EL (cell line): ENCODE measurements around the gene OR1I1.
A peak's percentile ranks its signal among the peaks of the same experiment; 100 is the strongest.

ENCODE experiments used
- DNase-seq: peaks from one replicate; pipeline ENCODE4 v3.0.0-alpha.2; 2016

OR1I1 gene

DNA sequence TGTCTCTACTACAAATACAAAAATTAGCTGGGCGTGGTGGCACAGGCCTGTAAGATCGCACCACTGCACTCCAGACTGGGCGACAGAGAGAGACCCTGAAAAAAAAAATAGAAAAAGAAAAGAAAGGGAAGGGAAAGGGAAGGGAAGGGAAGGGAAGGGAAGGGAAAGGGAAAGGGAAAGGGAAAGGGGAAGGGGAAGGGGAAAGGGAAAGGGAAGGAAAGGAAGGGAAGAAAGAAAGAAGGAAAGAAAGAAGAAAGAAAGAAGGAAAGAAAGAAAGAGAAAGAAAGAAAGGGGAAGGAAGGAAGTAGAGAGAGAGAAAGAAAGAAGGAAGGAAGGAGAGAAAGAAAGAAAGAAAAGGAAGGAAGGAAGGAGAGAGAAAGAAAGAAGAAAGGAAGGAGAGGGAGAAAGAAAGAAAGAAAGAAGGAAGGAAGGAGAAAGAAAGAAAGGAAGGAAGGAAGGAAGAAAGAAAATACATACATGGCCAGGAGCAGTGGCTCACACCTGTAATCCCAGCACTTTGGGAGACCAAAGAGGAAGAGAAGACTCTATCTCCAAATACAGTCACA is 17.1 kb downstream of the OR1I1 start:
- DNase-seq: no peak

DNA sequence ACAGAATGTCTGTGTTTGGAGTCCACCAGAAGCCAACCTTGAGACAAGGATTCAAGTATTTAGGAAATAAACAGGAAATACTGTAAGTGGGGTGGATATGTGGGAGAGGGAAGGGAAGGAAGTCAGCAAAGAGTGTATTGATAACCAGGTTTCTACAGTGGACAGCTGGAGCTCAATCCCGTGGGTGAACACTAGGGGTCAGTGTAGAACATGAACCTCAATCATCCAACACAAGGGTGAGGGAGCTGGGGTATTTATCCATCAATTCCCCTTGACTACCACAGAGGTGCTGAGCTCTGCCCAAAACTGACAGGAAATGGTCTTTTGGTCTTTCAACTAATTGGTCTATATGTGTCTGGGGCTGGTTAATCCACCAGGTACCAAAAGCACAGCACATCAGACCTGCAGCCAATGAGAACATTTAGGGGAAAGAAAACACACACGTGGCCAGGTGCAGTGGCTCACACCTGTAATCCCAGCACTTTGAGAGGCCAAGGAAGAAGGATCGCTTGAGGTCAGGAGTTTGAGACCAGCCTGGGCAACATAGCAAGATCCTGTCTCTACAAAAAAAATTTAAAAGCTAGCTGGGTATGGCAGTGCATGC is 19.6 kb downstream of the OR1I1 start:
- peak; percentile 50 for DNase-seq

DNA sequence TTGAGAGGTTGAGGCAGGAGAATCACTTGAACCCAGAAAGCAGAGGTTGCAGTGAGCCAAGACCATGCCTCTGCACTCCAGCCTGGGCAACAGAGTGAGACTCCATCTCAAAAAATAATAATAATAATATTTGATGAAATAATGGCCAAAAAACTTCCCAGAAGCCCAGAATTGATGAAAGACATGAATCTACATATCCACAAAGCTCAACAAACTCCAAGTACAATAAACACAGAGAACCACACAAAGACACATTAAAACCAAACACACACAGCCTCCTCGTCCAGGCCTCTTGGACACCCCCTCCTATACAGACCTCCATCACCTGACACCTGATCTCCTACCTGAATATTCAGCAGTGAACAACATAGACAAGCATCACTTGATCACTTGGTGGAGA is 22.0 kb downstream of the OR1I1 start:
- DNase-seq: no peak

DNA sequence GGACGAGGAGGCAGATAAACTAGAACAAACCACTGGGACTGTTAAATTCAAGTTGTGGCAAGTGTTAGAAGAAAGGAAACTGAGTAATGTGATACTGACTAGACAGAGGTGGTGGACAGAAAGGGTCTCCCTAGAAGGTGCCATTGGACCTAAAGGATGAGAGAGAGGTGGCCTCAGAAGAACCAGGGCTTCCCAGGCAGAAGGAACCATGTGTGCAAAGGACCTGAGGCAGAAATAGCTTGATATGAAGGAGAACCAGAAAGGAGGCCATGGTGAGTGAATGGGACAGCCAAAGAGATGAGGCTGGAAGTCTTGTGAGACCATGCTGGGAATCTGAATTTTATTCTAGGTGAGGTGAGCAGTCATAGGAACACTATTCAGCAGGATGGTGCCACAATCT is 22.4 kb downstream of the OR1I1 start:
- DNase-seq: no peak

DNA sequence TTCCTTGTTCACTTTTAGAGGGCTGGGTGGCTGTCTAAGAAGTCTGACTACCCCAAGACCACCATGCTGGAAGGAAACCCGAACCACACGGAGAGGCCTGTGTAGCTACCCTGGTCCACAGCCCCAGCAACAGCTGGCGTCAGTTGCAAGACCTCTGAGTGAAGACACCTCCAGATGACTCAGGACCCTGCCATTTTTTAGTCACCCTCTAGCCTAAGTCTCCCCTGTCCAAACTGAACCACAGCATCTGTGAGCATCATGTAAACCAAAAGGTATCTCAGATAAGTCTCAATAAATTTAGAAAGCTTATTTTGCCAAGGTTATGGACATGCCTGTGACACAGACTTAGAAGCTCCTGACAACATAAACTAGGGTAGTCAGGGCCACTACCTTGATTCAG is 23.0 kb downstream of the OR1I1 start:
- DNase-seq: no peak

DNA sequence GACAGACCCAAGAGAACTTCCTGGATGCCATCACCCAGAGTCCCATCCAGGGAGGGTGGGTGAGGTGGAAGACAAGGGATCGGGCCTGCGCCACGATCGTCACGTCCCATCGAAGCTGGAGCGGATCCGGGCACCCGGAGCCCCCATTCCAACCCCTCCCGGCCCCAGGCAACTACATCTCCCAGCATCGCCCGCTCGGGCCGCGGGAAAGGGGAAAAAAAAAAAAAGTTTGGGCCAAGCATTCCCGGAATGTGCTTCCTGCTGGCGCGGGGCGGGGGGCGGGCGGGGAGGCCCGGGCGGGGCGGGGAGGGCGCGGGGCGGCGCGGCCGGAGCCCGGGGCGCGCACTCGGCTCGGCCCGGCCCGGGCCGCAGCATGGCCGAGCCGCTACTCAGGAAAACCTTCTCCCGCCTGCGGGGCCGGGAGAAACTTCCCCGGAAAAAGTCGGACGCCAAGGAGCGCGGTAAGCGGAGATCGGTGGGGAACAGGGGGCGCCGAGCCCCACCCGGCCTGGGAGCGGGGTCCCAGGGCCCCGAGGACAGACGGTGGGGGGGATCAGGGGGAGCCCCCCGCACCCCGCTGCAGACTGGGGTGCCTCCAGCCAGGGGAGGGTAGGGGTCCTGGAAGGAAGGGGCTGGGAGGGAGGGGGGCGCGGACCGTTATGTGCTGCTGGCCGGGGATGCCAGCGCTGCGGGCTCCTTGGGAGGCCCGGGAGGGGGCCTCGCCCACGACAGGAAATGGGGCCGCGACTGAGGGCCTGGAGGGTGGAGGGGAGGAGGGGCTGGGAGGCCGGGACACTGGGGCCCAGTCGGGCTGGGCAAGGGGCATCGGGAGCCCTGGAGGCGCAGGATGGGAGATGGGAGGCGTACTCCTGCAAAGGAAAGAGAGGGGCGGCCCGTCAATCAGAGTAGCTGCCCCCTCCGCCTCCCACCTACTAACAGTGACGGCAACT is 25.3 kb downstream of the OR1I1 start, which contains the start of gene SYDE1:
Gene SYDE1, plus strand, starts transcription at position 341 of the 950 bp plus-strand sequence. Its CDS starts 33 bp downstream, at position 374.
- DNase-seq: peak; percentile 90

DNA sequence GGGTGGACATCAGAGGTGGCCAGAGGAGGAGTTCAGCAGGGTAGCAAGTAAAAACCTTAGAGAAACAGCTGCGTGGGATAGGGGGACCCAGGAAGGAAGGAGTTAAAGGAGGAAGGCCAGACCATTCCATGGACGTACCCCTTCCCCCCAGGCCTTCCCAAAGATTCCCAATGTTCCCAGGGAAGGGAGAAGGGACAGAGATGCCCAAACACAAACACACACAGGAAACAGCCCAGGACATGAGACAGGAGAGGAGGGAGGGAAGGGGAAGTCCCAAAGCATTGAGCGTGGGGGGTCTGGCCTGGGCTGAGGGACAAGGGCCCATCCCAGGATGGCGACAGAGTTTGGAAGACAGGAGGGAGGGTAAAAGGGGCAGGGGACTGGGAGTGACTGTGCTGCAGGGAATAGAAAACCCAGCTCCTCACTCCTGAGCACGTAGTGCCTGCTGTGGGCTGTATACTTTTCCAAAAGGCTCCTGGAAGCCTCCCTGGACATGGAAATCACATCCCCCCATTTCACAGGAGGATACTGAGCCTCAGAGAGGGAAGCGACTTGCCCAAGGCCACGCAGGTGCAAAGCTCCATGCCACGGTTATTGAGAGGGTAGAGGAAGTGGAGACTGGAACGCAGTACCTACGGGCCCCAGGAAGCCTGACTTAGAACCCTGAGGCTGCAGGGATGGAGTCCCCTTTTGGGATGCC is 26.3 kb downstream of the OR1I1 start:
- DNase-seq: peak; percentile 34

DNA sequence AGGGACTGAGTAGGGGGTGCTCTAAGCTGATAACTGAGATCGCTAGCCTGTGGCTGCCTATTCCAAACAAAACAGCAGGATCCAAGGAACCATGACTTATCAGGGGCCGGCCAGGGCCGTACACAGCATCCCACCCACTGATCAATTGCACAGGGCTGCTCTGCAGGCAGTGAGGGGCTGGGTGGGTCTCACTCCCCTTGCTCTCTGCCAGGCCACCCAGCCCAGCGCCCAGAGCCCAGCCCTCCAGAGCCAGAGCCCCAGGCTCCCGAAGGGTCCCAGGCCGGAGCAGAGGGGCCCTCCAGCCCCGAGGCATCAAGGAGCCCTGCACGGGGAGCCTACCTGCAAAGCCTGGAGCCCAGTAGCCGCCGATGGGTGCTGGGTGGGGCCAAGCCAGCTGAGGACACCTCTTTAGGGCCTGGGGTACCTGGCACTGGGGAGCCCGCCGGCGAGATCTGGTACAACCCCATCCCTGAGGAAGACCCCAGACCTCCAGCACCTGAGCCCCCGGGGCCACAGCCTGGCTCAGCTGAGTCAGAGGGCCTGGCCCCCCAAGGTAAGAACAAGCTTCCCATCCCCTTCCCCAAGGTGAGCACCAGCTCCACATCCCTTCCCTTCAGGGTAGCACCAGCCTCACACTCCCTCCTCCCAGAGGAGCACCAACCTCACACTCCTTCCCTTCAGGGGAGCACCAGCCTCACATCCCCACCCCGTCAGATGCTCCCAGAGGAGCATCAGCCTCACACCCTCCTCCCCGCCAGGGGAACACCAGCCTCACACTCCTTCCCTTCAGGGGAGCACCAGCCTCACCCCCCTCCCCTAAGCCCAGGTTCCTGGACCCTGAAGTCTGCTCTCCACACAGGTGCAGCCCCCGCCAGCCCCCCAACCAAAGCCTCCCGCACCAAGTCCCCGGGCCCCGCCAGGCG is 27.1 kb downstream of the OR1I1 start:
- no peak for DNase-seq

DNA sequence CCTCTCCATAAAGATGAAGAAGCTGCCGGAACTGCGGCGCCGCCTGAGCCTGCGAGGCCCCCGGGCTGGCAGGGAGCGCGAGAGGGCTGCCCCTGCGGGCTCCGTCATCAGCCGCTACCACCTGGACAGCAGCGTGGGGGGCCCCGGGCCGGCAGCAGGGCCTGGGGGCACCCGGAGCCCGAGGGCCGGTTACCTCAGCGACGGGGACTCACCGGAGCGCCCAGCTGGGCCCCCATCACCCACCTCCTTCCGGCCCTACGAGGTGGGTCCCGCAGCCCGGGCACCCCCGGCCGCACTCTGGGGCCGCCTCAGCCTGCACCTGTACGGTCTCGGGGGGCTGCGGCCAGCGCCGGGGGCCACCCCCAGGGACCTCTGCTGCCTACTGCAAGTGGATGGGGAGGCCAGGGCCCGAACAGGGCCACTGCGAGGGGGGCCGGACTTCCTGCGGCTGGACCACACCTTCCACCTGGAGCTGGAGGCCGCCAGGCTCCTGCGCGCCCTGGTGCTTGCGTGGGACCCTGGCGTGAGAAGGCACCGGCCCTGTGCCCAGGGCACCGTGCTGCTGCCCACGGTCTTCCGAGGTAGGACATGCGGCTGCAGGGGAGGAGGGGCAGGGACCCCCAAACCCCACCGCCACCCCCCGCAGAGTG is 27.9 kb downstream of the OR1I1 start:
- DNase-seq: no peak

DNA sequence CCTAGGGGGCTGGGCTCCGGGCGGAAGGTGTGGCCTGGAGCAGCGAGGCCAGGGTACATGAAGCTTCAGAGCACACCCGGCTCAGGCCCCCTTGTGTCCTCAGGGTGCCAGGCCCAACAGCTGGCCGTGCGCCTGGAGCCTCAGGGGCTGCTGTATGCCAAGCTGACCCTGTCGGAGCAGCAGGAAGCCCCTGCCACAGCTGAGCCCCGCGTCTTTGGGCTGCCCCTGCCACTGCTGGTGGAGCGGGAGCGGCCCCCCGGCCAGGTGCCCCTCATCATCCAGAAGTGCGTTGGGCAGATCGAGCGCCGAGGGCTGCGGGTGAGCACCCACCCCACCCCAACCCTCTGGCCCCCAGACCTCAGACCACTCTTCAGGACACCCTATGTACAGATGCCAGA is 28.4 kb downstream of the OR1I1 start:
- DNase-seq: no peak

DNA sequence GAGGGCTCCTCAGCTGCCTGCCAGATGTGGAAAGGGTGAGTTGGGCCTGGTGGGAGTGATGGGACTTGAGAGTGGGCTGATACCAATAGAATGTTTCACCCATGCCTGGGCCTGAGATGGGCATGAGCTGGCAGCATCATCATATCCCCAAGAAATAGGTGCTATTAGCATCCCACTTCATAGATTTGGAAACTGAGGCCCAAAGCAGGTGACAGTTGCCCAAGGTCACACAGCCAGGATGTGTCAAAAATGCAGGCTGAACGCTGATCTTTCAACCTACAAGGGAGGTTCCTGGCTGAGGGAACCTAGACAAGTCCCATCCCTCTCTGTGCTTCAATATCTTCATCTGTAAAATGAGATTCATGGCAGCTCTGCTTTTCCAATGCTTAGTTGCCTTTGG is 29.7 kb downstream of the OR1I1 start:
- no peak for DNase-seq

DNA sequence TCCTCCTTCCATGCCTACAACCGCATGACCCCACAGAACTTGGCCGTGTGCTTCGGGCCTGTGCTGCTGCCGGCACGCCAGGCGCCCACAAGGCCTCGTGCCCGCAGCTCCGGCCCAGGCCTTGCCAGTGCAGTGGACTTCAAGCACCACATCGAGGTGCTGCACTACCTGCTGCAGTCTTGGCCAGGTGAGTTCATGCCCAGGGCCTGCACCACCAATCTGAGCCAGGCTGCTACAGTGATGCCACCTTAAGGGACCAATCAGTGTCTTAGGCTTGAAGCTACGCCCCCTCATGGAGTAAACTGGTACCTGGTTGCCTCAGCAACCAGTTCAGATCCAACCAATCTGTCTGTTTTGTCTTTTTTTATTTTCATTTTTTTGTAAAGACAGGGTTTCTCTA is 30.4 kb downstream of the OR1I1 start:
- DNase-seq: no peak

DNA sequence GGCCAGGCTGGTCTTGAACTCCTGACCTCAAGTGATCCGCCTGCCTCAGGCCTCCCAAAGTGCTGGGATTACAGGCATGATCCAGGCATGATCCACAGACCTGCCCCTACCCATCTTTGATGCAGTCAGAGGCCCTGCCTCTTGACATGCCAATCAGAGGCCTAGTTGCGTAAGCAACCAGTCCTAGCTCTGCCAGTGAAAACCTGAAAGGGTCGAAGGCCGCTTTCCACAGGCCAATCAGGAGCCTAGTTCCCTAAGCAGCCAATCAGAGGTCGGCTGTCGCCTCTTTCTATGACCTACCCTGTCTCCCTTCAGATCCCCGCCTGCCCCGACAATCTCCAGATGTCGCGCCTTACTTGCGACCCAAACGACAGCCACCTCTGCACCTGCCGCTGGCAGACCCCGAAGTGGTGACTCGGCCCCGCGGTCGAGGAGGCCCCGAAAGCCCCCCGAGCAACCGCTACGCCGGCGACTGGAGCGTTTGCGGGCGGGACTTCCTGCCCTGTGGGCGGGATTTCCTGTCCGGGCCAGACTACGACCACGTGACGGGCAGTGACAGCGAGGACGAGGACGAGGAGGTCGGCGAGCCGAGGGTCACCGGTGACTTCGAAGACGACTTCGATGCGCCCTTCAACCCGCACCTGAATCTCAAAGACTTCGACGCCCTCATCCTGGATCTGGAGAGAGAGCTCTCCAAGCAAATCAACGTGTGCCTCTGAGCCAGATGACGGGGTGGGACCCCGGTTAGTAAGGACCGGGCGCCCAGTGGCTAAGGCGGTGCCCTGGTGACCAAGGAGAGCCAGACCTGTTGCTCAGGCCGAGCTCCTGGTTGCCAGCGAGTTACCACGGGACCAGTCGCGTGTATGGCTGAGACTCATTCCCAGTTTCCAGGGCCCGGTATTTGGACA is 31.5 kb downstream of the OR1I1 start:
- DNase-seq: no peak

DNA sequence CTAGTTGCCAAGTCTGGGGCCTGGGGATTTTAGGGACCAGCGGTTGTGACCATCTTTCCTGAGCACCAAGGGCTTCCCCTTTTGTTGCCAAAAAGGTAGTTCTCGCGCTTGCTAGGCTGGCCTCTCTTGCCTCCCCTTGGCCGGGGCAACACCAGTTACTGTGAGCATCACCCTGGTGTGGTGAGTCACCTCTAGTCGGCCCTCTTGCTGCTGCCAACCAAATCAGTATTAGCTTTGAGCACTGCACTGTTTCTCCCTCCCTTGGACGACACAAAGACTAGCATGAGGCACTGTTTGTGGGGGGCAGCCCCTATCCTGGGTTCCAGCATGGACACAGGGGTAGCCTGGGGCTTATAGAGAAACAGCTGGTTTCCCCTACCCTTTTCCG is 32.1 kb downstream of the OR1I1 start:
- DNase-seq: peak; percentile 67

DNA sequence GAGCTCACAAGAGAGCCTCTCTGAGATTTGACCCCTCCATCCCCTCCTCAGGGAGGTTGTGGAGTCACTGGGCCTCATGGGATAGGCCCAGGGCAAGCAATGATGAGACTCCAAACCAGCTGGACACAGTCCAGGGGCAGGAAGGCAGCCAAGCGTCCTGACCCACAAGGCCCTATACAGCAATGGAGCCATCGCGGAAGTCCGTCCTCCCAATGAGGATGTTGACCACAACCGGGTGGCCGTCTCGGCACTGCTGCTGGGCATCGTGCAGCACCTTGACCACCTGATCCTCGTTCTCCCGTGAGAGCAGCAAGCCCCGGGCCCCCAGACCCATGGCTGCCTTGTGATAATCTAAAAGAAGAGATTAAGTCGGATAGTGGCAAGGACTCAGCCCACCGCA is 33.1 kb downstream of the OR1I1 start:
- DNase-seq: no peak

DNA sequence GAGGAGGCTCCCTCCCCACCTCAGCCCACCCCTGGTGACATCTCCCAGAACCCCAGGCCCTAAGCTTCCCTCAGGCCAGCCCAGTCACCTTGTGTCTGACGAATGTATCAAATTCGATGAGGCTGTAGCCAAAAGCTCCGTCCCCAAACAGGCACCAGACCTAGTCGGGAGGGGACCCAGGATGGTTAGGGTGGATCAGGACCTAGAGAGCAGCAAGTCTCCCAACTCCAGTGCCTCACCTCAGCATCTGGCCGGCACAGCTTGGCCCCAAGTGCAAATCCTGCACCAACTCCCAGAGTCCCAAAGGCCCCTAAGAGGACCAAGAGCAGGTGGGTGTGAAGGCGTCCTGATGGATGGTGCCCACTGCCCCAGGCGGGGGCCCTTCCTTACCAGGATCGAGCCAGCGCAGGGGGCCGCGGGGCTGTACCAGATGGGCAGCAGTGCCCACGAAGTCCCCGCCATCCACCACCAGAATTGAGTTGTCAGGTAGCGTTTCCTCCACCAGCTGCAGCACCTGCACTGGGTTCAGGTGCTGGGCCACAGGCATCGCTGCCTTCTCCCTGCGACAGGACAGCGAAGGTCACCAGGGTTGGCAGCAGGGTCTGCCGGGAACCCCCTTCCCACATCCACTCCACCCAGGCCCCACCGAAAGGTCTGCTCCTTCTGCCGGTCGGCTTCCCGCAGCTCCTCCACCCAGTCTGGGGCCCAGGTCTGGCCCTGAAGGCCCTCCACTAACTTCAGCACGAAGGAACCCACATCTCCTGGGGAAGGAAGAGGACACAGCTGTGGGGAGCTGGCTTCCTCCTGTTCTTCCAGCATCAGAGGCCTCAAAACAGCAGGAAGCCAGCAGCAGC is 34.0 kb downstream of the OR1I1 start:
- no peak for DNase-seq

DNA sequence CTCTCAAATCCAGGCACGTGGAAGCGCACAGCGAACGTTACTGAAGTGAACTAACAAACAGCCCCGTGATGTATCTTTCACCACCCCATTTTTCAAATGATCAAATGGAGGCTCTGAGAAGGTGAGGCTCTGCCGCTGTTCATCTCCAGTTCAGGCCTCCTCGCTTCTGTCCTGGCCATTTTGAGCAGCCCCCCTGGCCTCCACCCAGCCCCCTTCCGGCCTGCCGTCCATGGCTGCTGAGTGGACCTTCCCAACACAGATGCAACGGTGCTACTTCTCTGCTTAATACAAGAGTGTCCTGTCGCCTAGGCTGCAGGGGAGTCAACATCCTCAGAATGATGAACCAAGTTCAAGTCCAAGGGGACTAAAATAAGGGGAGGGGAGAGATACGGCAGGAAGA is 34.8 kb downstream of the OR1I1 start:
- DNase-seq: no peak

DNA sequence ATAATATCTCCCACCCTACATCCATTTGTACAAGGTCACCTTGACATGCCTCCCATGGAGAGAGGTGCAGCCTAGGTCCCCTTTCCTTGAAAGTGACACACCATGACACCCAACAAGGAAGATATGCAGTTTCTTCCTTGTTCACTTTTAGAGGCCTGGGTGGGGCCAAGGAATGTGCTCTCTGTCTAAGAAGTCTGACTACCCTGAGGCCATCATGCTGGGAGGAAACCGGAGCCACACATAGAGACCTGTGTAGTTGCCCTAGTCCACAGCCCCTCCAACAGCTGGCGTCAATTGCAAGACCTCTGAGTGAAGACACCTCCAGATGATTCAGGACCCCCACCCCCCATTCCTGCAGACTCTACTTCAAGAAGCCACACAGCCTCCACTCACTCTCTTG is 36.2 kb downstream of the OR1I1 start:
- no peak for DNase-seq

DNA sequence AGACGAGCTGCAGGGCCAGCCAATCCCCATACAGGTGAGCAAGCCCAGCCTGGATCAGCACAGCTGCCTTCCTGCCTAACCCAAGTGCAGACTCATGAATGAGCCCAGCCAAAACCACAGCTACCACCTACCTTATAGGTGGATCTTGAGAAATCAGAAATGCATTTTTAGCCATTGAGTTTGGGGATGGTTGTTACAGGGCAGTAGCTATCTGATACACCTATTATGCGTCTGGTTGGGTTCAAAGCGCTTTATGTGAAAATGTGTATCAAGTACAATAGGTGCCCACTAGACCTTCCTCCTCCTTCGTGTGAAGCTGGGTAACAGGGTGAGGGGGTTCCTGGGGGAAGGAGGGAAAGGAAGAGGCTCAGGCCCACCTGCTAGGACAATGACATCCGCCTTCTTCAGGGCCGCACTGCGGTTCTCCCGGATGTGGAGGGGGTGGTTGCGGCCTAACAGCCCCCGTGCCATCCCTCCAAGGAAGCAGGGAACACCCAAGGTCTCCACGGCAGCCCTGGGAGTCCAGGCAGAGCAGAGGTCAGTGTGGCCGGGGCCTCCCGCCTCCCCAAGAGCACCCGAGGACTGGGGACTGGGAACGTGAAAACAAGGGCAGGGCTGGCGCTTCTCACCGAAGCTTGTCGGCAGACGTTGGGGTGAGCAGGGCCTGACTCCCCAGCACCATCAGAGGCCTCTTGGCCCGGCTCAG is 36.9 kb downstream of the OR1I1 start:
- no peak for DNase-seq
